ENCODE data around the gene TMPRSS9. TPM values are rescaled to one million over a fixed set of nuclear protein-coding genes. Genes with fewer than 3 reads are reported as not detected.
A peak's percentile ranks its signal among the peaks of the same experiment; 100 is the strongest.

The TMPRSS9 gene
- total RNA-seq, 1 experiment from 2014 or later: 0.57 TPM

DNA sequence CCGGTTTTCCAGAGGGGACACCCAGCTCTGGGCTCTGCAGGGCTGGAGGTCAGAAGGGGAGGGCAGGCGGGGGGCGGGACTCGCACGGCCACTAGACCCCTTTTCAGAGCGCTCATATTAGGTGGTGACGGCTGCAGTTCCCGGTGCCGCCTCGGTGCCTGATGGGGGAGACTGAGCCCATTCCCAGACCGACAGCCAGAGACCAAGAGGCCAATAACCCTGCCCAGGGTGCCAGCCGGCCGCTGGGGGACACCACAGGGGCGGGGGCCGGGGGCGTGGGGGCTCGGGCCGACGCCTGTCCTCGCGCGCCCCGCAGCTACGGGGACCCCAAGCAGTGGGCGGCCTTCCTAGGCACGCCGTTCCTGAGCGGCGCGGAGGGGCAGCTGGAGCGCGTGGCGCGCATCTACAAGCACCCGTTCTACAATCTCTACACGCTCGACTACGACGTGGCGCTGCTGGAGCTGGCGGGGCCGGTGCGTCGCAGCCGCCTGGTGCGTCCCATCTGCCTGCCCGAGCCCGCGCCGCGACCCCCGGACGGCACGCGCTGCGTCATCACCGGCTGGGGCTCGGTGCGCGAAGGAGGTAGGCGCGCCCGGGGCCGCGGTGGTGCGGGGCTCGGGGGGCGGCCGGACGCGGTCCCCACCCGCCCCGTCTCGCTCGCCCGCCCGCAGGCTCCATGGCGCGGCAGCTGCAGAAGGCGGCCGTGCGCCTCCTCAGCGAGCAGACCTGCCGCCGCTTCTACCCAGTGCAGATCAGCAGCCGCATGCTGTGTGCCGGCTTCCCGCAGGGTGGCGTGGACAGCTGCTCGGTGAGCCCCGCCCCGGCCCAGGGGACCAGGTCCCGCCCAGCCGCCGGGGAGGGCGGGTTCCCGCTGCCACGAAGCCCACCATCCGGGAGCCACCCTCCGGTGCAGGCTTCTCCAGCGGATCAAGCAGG is 64.9 kb downstream of the TMPRSS9 start (continued):
- TF ChIP-seq, protein P1, sequence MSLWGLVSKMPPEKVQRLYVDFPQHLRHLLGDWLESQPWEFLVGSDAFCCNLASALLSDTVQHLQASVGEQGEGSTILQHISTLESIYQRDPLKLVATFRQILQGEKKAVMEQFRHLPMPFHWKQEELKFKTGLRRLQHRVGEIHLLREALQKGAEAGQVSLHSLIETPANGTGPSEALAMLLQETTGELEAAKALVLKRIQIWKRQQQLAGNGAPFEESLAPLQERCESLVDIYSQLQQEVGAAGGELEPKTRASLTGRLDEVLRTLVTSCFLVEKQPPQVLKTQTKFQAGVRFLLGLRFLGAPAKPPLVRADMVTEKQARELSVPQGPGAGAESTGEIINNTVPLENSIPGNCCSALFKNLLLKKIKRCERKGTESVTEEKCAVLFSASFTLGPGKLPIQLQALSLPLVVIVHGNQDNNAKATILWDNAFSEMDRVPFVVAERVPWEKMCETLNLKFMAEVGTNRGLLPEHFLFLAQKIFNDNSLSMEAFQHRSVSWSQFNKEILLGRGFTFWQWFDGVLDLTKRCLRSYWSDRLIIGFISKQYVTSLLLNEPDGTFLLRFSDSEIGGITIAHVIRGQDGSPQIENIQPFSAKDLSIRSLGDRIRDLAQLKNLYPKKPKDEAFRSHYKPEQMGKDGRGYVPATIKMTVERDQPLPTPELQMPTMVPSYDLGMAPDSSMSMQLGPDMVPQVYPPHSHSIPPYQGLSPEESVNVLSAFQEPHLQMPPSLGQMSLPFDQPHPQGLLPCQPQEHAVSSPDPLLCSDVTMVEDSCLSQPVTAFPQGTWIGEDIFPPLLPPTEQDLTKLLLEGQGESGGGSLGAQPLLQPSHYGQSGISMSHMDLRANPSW (CRISPR knock-in tag; conservative IDR thresholded peaks at IDR 0.05; ENCODE audit: low read depth): no peak
- no peak for TF ChIP-seq TEAD4 (CRISPR knock-in tag; IDR thresholded peaks at IDR 0.05)
- TF ChIP-seq NR2C2 (CRISPR knock-in tag; IDR thresholded peaks at IDR 0.05): no peak
- no peak for TF ChIP-seq ESRRA (CRISPR knock-in tag; IDR thresholded peaks at IDR 0.05; ENCODE audit: borderline replicate concordance)
- no peak for TF ChIP-seq NR3C1 (CRISPR knock-in tag; conservative IDR thresholded peaks at IDR 0.05; ENCODE audit: low read depth)
- TF ChIP-seq, protein P2, sequence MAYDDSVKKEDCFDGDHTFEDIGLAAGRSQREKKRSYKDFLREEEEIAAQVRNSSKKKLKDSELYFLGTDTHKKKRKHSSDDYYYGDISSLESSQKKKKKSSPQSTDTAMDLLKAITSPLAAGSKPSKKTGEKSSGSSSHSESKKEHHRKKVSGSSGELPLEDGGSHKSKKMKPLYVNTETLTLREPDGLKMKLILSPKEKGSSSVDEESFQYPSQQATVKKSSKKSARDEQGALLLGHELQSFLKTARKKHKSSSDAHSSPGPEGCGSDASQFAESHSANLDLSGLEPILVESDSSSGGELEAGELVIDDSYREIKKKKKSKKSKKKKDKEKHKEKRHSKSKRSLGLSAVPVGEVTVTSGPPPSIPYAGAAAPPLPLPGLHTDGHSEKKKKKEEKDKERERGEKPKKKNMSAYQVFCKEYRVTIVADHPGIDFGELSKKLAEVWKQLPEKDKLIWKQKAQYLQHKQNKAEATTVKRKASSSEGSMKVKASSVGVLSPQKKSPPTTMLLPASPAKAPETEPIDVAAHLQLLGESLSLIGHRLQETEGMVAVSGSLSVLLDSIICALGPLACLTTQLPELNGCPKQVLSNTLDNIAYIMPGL (CRISPR knock-in tag; IDR thresholded peaks at IDR 0.05): 0 out of 2 replicates have a peak, but pooled peaks have one; percentile 50
- no peak for TF ChIP-seq CBFB (CRISPR knock-in tag; IDR thresholded peaks at IDR 0.05; ENCODE audit: low read depth)
- TF ChIP-seq, protein P3, sequence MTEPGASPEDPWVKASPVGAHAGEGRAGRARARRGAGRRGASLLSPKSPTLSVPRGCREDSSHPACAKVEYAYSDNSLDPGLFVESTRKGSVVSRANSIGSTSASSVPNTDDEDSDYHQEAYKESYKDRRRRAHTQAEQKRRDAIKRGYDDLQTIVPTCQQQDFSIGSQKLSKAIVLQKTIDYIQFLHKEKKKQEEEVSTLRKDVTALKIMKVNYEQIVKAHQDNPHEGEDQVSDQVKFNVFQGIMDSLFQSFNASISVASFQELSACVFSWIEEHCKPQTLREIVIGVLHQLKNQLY (CRISPR knock-in tag; IDR thresholded peaks at IDR 0.05): no peak
- no peak for TF ChIP-seq SOX15 (CRISPR knock-in tag; IDR thresholded peaks at IDR 0.05)
- TF ChIP-seq, protein P4, sequence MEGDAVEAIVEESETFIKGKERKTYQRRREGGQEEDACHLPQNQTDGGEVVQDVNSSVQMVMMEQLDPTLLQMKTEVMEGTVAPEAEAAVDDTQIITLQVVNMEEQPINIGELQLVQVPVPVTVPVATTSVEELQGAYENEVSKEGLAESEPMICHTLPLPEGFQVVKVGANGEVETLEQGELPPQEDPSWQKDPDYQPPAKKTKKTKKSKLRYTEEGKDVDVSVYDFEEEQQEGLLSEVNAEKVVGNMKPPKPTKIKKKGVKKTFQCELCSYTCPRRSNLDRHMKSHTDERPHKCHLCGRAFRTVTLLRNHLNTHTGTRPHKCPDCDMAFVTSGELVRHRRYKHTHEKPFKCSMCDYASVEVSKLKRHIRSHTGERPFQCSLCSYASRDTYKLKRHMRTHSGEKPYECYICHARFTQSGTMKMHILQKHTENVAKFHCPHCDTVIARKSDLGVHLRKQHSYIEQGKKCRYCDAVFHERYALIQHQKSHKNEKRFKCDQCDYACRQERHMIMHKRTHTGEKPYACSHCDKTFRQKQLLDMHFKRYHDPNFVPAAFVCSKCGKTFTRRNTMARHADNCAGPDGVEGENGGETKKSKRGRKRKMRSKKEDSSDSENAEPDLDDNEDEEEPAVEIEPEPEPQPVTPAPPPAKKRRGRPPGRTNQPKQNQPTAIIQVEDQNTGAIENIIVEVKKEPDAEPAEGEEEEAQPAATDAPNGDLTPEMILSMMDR (IDR thresholded peaks at IDR 0.05): peak; percentile 33; the same call in 1 of the 2 replicates
- TF ChIP-seq, protein P5, sequence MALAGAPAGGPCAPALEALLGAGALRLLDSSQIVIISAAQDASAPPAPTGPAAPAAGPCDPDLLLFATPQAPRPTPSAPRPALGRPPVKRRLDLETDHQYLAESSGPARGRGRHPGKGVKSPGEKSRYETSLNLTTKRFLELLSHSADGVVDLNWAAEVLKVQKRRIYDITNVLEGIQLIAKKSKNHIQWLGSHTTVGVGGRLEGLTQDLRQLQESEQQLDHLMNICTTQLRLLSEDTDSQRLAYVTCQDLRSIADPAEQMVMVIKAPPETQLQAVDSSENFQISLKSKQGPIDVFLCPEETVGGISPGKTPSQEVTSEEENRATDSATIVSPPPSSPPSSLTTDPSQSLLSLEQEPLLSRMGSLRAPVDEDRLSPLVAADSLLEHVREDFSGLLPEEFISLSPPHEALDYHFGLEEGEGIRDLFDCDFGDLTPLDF (CRISPR knock-in tag; IDR thresholded peaks at IDR 0.05): no peak
- TF ChIP-seq TCF7 (CRISPR knock-in tag; IDR thresholded peaks at IDR 0.05; ENCODE audit: low read depth): 0 out of 2 replicates have a peak, but pooled peaks have one; percentile 65
- TF ChIP-seq, protein P6, sequence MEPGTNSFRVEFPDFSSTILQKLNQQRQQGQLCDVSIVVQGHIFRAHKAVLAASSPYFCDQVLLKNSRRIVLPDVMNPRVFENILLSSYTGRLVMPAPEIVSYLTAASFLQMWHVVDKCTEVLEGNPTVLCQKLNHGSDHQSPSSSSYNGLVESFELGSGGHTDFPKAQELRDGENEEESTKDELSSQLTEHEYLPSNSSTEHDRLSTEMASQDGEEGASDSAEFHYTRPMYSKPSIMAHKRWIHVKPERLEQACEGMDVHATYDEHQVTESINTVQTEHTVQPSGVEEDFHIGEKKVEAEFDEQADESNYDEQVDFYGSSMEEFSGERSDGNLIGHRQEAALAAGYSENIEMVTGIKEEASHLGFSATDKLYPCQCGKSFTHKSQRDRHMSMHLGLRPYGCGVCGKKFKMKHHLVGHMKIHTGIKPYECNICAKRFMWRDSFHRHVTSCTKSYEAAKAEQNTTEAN (CRISPR knock-in tag; IDR thresholded peaks at IDR 0.05): 0 out of 2 replicates have a peak, but pooled peaks have one; percentile 39
- peak; percentile 73; the same call in 1 of the 2 replicates for TF ChIP-seq EMX1 (CRISPR knock-in tag; IDR thresholded peaks at IDR 0.05)
- TF ChIP-seq ZNF416 (CRISPR knock-in tag; IDR thresholded peaks at IDR 0.05): peak; percentile 74; the same call in 1 of the 2 replicates
- TF ChIP-seq ZBTB21 (CRISPR knock-in tag; IDR thresholded peaks at IDR 0.05; ENCODE audit: borderline replicate concordance): no peak
- TF ChIP-seq ZNF219 (CRISPR knock-in tag; IDR thresholded peaks at IDR 0.05; ENCODE audit: borderline replicate concordance): no peak
- TF ChIP-seq, protein P7, sequence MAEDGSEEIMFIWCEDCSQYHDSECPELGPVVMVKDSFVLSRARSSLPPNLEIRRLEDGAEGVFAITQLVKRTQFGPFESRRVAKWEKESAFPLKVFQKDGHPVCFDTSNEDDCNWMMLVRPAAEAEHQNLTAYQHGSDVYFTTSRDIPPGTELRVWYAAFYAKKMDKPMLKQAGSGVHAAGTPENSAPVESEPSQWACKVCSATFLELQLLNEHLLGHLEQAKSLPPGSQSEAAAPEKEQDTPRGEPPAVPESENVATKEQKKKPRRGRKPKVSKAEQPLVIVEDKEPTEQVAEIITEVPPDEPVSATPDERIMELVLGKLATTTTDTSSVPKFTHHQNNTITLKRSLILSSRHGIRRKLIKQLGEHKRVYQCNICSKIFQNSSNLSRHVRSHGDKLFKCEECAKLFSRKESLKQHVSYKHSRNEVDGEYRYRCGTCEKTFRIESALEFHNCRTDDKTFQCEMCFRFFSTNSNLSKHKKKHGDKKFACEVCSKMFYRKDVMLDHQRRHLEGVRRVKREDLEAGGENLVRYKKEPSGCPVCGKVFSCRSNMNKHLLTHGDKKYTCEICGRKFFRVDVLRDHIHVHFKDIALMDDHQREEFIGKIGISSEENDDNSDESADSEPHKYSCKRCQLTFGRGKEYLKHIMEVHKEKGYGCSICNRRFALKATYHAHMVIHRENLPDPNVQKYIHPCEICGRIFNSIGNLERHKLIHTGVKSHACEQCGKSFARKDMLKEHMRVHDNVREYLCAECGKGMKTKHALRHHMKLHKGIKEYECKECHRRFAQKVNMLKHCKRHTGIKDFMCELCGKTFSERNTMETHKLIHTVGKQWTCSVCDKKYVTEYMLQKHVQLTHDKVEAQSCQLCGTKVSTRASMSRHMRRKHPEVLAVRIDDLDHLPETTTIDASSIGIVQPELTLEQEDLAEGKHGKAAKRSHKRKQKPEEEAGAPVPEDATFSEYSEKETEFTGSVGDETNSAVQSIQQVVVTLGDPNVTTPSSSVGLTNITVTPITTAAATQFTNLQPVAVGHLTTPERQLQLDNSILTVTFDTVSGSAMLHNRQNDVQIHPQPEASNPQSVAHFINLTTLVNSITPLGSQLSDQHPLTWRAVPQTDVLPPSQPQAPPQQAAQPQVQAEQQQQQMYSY (CRISPR knock-in tag; IDR thresholded peaks at IDR 0.05): no peak
- no peak for TF ChIP-seq GABPB1 (CRISPR knock-in tag; IDR thresholded peaks at IDR 0.05)
- TF ChIP-seq, protein P8, sequence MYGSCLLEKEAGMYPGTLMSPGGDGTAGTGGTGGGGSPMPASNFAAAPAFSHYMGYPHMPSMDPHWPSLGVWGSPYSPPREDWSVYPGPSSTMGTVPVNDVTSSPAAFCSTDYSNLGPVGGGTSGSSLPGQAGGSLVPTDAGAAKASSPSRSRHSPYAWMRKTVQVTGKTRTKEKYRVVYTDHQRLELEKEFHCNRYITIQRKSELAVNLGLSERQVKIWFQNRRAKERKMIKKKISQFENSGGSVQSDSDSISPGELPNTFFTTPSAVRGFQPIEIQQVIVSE (CRISPR knock-in tag; IDR thresholded peaks at IDR 0.05; ENCODE audit: borderline replicate concordance): no peak
- peak; percentile 58; the same call in 1 of the 2 replicates for TF ChIP-seq TP53 (CRISPR knock-in tag; IDR thresholded peaks at IDR 0.05)
- TF ChIP-seq SP1 (CRISPR knock-in tag; conservative IDR thresholded peaks at IDR 0.05): peak; percentile 88
- TF ChIP-seq TEAD1 (CRISPR knock-in tag; IDR thresholded peaks at IDR 0.05): peak; percentile 17; the same call in 1 of the 2 replicates
- TF ChIP-seq IRF2 (CRISPR knock-in tag; IDR thresholded peaks at IDR 0.05; ENCODE audit: borderline replicate concordance, low read depth): no peak

Data from WTC11 (cell line).